ENCODE results near the gene RNU6-7.
A peak's percentile ranks its signal among the peaks of the same experiment; 100 is the strongest.

RNU6-7 gene

DNA sequence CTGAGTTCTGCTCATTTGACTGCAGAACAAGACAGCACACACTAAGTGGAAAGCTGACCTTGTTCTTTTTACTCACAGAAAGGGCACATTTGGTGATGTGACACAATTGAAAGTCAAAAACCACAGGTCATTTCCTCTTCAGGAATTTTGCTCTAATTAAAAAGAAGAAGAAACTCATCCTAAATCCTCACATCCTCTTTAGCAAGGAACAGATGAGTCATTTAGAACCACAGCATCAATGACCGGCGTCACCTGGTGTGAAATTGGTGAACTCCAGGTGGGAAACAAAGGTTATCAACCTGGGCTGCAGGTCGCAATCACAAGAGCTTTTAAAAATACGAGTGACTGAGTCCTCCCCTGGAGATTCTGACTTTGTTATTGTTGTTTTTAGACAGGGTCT is 4.1 kb downstream of the RNU6-7 start:
- DNase-seq, result no peak

DNA sequence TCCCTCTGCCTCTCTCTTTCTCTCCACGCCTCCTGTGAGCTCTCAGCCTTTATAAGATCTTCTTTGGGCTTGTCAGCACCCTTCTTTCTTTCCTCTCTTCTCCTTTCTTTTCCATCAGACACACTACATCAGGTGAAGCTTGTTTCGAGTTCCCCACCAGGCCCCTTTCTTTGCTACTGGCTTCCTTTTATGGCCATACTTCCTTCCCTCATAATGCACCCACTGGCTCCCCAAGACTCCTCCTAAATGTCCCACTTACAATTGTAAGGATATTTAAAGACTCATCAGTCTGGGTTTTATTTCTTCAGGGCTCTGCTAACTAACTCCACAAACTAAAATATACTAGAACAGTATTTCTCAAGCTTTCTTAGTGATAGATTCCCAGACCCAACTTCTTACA is 4.7 kb downstream of the RNU6-7 start:
- no peak for DNase-seq

DNA sequence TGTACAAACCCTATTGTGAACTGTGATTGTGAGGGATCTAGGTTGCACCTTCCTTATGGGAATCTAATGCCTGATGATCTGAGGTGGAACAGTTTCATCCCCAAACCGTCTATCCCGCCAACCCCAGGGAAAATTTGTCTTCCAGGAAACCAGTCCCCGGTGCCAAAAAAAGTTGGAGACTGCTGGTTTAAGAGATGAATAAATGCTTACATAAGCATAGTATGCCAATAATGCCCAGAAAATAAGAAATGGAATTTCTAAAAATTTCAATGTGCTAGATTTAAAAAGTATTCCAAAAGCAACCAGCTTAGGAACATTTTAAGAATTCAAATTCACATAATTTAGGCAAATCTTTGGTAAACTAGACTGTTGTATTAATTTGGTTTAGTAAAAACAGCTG is 6.6 kb downstream of the RNU6-7 start:
- DNase-seq, result no peak

DNA sequence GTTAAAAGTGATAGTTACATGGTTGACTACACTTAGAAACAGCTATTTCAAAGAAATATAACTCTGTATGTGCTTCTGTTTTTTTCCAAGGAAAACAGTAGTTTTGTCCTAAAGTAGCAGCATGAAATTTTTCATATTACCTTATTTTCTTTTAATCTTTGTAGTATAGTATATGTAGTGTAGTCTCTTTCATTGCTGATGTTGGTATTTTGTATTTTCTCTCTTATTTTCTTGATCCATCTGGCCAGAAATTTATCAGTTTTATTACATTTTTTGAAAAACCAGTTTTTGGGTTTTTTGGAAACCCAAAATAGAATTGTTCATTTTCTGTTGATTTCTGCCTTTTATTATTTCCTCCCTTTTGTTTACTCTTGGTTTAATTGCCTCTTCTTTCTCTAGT is 7.6 kb downstream of the RNU6-7 start:
- no peak for DNase-seq

DNA sequence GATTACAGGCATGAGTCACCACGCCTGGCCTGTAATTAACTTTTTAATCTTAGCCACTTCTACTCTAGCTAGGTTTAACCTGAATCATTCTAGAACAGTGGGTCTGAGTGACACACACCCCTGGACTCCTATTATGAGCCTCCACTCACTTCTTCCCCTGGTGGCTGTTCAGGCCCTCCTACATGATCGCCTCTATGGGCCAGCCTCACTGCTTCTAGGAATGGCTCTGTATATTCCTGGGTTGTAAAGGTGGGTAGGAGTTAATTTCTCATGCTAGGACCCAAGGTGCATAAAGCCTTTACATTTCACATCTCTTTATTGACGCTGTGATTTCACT is 9.2 kb downstream of the RNU6-7 start:
- DNase-seq, result no peak

DNA sequence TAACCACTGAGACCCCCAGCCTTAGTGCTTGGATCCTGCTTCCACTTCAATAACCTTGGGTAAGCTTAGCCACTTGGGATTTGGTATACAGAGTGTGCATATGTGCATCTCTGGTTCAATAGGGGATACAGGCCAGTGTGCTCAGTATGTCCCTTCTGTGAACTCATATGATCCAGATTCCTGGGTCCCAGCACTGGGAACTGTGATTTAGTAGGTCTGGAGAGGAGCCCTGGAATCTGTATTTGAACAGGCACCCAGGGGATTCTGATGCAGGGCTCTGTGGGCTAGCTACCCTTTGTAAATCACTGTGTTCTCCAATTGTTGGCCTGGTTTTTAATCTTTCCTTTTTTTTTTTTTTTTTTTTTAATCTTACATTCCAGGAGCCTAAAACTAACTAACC is 11.0 kb downstream of the RNU6-7 start:
- DNase-seq, result no peak

DNA sequence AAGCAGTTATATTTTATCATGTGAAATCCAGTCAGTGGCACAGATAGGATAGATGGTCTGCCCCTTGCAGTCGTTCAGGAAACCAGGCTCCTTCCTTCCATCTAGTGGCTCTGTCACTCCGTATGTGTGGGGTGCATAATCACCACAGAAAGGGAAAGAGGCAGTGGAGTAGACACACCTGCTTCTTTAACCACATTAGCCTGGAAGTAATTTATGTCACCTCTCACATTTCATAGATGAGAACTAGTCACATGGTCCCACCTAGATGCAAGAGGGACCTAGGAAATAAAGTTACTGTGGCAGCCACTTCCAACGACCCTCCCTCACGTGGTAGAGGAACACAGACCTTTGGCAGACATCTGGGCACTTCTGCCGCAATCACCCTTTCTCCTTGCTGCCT is 15.5 kb downstream of the RNU6-7 start:
- DNase-seq, result peak; percentile 60

DNA sequence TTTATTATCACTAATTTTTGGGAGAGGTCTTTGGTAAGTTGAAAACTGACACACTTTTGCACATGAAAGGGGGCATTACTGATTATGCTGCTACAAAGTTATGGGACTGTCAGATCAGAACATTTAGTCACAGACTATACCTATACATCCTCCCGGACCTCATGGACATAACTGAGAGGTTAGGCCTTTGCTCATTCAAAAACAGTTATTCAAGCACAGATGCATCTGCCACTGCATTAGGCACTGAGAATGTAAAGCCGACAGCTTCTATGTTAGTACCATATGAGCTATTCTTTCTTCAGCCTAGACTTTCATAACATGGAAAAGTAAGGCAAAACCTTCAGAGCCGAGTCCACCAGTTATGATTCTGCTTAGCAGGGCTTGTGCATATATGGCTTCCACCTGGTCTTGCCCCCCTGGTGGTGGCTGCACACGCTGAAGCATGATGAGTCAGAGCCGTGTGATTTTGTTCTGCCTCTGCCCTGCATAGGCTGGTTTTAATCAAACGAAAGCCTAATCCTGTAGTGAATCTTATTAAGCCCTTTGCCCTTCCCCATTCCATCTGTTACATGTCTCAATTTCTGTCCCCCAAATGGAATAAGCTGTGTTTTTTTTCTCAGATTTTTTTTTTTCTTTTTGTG is 23.0 kb downstream of the RNU6-7 start:
- peak; percentile 35 for DNase-seq

DNA sequence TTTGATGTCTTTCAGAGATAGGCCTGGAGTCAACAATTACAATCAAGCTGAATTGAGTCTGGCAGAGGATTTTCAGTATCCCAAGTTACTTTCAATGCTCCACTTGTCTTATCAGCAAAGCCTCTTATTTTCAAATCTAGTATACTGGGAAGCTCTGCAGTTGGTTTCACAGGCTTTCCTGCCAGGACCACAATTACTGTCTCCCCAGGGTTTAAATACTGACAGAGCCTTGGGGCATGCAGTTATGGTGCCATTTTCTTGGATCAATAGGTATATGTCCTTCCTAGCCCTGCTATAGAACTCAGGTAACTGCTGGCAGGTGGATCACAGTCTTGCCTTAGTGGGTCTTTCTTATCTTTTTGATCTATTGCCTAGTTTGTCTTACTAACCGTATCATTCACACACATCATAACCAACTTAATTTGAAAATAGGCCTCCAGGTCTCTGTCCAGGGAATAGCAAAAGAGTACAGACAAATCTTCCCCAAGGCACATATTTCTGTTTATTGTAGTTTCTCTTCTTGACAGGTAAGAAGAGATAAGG is 23.6 kb downstream of the RNU6-7 start:
- DNase-seq, result no peak

DNA sequence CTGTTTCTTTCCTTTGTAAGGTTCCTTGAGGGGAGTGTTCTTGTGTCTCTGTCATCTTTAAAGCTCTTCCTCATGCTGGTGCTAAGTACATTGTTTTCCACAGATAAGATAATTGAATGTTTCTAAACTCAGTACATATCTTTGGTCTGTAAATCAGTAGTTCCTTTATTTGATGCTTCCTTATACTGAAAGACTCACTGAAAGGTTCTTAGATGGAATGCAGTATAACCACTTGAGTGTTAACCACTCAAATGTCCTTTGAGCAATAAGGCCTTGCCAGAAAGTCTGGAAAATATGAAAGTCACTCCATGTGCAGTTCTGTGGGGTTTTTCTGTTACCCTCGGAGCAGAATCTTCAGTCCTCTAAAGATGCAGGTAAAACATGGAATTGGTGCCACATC is 24.2 kb downstream of the RNU6-7 start:
- DNase-seq, result no peak

DNA sequence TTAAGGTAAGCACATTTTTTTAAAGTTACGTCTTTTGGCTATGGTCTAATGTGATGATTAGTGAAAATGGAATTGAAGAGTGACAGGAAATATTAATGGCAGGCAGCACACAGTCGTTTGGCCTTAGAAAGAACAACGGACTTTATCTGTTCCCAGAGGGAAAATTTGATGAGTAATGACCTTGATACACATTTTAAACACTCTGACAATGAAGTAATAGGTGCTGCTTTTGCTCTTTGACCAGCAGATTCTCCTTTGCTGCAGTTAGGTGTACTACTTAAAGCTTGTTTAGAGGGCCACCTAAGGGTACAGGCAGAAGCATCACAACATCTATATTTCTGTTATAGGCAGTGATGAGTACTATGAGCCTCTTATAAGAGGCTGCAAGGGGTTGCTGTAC is 28.3 kb downstream of the RNU6-7 start:
- DNase-seq, result no peak

DNA sequence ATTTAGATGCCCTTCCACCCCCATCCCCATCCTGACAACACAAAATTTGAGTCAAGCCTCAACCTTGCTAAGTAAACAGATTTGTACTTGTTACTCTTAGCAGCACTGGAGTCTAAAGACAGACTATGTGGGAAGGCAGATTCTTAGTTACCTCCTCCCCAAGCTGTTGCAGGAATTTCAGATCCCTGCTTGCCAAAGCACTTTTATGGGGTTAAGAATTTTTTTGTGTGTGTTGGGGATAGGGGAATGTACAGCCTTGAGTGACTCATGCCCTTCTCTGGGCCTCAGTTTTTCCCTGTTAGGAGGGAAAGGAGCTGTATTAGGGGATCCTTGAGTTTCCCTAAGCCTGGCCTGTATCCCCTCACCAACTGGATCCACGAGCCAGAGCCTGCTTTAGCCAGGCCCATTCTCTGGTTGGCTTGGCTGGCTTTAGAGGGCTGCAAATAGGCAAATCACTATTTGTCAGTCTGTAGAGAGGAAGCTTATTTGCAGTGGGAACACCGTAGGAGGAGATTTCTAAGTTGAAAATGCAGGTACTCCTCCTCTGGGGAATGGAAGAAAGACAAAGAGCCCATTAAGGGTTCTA is 28.9 kb downstream of the RNU6-7 start:
- no peak for DNase-seq

DNA sequence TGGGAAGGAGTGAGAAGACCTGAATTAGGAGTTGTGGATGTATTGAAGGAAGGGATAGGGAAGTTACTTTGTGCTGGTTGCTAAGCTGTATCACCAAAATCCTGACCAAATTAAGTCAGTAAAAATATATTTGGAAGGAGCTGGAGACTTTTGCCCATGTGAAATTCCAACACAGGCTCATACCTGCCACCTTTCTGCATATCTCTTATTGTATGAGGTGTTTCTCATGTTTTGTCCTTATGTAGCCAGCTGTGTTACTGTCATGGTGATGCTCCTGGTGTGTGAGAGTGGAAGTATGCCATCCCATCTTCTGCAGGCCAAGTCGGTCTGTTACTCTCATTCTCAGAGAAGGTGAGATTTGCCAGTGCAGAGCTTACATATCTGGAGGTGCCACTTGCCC is 30.6 kb downstream of the RNU6-7 start:
- DNase-seq, result no peak

DNA sequence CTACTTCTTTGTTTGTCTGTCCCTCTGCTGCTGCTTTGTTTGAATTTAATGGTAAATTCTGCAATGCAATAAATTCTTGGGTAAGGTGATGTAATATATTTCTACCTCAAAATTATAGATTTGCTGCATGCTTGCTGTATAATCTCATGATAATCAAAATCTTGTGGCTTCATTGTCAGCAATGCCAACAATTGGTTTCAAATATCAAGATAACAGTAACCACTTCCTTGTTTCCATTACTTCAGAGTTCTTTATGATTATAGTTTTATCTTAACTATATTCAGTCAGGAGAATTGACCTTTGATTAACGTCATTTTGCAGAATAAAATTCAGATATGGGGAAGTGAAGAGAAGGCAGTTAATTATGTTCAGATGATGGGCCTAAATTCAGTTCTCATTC is 31.4 kb downstream of the RNU6-7 start:
- no peak for DNase-seq

DNA sequence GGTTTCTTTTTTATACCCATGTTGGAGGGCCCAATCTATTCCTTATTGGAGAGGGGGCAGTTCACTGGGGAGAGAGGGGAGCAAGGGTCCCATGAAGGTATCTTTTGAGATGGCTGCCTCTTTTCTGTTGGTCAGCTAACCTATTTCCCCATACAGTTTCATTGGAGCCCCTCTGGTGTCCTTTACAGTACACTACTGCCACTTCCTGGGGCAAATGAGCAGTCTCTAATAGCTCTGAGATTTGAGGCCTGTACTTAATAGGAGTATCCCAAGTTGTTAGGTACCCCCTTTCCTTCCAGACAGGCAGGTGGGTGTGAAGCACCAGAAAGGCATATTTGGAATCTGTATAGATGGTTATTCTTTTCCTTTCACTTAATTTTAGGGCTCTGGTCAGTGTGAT is 42.6 kb downstream of the RNU6-7 start:
- DNase-seq, result no peak

DNA sequence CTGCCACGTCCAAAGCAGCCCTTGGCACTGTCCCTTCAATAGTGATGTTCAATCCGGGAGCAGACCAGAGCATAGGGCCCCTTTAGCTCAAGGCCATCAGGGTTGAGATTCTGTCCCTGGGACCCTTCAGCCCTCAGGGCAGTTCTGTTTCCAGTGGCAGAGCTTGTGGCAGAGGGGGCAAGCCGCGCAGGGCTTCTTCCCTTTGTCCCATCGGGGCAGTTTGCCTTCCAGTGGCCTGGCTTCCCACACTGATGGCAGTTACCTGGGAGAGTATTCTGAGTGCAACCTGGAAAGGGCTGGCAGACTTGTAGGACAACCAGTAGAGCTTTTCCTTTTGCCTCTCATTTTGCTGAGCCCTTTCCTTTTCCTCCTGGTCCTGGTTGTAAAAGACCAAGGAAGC is 44.9 kb downstream of the RNU6-7 start:
- DNase-seq, result no peak

DNA sequence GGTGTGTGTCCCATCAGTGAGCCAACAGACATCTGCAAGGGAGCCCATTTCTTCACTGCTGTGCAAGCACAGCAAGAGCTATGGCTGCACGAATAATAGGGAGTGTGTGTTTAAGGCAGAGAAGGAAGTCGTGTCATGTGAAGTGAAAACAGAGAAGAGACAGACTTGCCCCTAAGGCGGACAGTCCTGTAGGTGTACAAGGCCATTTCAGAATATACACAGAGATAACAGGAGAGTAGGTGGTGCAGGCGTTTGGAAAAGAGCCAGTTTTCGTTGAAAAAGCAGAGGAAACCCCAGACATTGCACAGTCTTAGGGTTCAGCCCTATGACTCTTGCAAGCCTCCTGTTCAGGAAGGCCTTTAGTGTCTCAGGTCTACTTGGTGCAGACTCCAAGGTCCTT is 47.5 kb downstream of the RNU6-7 start:
- no peak for DNase-seq

DNA sequence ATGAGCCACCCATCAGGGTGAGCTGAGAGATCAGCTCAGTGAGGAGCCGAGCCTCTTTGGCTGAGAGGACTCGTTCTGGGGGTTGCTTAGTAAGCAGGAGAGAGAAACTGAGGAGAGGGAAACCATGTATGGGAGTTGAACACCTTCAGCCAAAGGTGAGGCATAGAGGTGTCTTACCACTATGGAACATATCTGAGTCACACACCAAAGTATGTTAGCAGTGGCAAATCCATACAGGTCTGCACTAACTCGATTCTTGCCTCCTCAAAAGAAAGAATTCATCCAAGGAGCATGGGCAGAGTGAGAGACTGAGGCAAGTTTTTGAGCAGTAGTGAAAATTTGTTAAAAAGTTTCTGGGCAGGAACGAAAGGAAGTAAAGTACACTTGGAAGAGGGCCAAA is 47.9 kb downstream of the RNU6-7 start:
- no peak for DNase-seq

DNA sequence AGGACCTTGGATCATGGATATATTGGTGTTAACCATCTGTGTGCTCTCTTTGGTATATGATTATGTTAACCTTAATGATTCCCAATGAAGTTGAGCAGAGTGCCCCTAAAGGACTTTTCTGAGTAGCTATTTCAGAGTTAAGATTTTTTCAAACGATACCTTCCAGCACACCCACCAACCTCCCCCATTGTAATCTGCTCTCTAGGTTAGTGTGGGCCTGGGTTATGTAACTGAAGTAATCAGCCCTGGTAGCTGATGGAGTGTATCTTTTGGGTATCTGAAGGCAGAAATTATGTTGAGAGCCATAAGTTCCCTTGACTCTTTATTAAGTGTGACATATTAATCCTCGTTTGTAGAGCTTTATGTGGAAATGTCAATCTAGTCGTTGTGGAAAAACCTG is 48.8 kb downstream of the RNU6-7 start:
- no peak for DNase-seq

DNA sequence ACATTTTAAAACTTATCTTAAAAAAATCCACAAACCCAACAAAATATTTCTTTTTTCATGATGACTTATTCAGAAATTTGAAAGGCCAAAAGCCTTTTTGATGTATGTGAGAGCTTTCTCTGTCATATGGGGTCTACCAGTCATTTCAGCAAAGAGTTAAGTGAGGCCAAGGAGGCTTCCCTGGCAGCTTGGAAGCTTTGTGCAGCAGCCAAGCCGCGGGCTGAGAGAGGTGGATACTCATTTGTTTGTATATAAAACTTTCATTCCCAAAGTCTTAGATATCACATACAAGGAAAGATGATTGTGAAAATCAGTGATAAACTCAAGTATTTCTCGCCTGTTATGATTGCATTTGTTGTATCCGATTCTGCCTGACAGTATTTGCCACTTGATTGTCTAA is 49.7 kb downstream of the RNU6-7 start:
- DNase-seq, result no peak

Data from NCI-H510A treated with DMSO at 0.1 percent for 48 hours (cell line).